ENCODE data around the gene GALR1.
A peak's percentile ranks its signal among the peaks of the same experiment; 100 is the strongest.

GALR1 gene

DNA sequence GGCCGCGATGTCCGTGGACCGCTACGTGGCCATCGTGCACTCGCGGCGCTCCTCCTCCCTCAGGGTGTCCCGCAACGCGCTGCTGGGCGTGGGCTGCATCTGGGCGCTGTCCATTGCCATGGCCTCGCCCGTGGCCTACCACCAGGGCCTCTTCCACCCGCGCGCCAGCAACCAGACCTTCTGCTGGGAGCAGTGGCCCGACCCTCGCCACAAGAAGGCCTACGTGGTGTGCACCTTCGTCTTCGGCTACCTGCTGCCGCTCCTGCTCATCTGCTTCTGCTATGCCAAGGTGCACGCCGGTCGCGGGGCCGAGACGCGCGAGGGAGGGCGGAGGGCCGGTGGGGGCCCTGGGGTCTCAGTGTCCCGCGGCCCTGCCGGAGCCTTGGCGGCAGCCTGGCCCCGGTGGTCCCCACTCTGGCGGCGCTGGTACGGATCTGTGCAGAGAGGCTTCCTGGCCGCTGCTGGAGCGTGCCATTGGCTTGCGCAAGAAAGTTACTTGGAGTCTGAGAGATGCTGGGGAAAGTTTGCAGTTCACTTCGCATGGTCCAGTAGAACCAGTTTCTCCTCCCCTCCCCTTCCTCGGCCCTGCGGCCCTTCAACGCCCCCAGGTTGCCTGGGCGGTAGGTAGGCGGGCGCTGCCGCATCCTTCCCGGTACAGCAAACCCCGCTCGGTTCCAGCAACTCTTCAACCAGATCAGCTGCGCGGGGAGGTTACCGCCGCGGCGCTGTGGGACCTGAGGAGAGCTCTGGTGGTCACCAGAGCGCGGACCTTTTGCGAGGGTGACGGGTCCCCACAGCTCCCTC is 1.5 kb downstream of the GALR1 start:
- peak; percentile 36 for DNase-seq (ENCODE audit: low spot score)
- TF ChIP-seq, protein P1, sequence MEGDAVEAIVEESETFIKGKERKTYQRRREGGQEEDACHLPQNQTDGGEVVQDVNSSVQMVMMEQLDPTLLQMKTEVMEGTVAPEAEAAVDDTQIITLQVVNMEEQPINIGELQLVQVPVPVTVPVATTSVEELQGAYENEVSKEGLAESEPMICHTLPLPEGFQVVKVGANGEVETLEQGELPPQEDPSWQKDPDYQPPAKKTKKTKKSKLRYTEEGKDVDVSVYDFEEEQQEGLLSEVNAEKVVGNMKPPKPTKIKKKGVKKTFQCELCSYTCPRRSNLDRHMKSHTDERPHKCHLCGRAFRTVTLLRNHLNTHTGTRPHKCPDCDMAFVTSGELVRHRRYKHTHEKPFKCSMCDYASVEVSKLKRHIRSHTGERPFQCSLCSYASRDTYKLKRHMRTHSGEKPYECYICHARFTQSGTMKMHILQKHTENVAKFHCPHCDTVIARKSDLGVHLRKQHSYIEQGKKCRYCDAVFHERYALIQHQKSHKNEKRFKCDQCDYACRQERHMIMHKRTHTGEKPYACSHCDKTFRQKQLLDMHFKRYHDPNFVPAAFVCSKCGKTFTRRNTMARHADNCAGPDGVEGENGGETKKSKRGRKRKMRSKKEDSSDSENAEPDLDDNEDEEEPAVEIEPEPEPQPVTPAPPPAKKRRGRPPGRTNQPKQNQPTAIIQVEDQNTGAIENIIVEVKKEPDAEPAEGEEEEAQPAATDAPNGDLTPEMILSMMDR (IDR thresholded peaks at IDR 0.05; ENCODE audit: extremely low read depth, missing control alignments), result no peak

DNA sequence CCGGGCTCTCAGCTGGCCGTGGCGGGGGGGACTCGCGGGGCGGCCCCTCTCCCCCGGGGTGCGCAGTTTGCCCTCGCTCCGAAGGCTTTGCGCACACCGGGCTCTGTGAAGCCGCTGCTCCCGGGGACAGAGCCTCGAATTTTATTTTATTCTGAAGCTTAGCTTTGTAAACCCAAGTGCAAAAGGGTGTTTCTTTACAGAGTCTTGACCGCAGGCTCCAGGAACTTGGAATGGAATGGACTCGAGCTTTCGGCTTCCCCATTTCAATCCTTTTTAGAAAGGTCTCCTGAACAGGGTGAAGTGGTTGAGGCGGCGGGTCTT is 2.0 kb downstream of the GALR1 start:
- DNase-seq (ENCODE audit: low spot score), result no peak
- TF ChIP-seq, protein P1 (IDR thresholded peaks at IDR 0.05; ENCODE audit: extremely low read depth, missing control alignments), result no peak

DNA sequence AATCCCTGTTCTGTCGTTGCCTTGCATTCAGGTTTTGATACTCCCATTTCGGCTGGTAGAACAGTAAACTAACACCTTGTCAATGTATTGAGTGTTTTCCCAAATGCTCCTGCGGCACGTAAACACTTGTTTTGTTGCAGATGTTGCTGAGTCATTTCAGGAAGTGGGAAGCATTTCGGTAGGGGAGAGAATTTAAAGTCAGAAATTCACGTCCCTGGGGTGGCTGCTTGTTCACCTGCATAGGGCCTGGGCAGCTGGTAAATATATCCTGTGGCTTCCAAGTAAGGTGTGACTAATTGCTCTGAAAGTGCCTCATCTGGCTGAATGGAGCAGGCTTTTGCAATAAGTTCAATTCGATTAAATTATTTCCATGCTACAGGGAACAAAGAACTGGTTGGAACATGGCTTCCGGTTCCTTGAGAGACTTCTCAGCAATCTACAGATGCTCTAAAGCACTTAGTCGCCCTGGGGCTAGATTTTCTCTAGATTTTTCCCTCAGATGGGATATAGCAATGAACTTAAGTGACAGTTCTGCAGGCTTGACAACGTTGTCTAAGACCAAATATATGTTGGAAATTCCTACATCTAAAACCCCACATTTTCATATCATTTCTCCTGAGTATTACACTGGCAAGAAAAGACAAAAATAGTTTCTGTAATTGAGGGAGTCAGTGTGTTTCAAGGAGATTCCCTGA is 5.2 kb downstream of the GALR1 start:
- DNase-seq (ENCODE audit: low spot score), result no peak
- TF ChIP-seq, protein P1 (IDR thresholded peaks at IDR 0.05; ENCODE audit: extremely low read depth, missing control alignments), result no peak

DNA sequence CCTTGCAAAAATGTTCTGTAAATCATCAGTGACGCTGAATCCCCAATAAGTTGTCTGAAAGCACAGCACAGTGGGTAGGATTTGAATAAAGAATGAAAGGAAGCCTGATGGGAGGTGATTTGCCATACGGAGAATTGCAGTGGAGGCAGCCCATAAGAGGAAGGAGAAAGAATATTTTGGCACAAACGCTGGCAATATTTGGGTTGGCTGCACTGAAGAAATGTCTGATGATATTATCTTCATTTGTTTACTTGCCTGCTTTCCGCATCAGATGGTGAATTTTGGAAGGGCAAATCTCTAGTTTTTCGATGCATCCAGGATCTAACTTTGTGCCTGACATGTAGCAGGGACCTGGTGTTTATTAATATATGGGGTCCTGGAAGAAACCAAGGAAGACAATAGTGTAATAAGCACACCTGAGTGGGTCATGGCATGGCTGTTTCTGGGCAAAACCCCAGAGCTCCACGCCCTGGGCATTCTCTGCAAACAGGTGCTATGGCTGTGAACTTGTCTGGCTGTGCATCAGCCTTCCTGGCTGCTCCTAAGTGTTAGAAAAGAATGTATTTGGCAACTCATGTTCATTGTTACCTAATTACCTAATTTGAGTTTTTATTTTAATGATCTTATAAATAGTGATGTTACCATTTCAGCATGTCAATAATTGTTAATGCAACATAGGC is 5.9 kb downstream of the GALR1 start:
- DNase-seq (ENCODE audit: low spot score), result no peak
- TF ChIP-seq, protein P1 (IDR thresholded peaks at IDR 0.05; ENCODE audit: extremely low read depth, missing control alignments), result no peak

DNA sequence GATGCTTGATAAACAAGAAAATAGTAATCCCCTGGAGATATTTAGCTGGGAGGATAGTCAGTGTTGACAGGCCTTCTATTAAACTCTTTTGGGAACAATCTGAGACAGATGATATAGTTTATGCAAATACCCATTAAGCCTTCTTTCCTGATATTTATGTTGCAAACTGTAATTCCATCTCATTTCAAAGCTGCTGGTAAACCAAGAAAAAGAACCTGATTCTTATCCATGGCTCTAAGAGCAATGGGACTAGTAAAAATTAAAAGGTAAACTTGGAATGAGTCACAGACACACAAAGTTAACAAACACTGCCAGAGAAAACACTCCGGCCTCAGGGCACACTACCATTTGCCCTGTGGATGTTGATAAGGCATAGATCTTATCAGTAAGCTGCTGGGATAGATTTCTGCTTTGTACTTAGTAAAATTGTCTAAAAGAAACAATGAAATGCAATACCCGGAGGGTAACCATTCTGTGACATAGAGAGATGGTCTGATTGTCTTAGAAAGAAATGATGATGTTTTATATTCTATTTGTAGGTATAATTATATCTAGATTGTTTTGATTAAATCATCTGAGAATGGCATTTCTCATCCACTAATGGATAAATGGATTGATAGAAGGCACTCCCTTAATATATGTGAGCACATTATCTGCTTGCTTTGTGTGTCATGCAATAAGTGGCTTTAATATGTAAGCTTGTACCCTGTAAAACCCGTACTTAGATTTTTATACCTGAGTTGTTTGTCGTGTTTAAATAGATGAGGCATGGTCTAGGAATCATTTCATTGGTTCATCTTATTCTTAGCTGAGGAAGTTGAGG is 13.2 kb downstream of the GALR1 start:
- DNase-seq (ENCODE audit: low spot score), result no peak
- TF ChIP-seq, protein P1 (IDR thresholded peaks at IDR 0.05; ENCODE audit: extremely low read depth, missing control alignments), result no peak

DNA sequence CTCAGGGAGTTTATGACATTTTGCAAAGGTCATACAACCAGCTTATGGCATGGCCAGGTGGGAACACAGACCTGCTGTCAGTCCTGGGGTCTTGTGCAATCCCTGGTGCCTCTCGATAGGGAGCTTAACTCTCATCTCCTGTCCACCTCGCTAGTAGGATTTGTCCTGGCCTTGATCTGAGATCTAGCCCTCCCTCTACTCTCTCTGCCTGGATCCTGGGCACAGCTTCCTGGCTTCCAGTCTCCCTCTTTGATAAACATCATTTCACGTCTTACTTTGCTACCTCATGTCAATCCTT is 13.8 kb downstream of the GALR1 start:
- DNase-seq (ENCODE audit: low spot score), result no peak
- TF ChIP-seq, protein P1 (IDR thresholded peaks at IDR 0.05; ENCODE audit: extremely low read depth, missing control alignments), result no peak
